ENCODE data around the gene PITPNC1.

PITPNC1 gene

GRCh38 chr17:67519801-67520251, 142.7 kb downstream of the PITPNC1 start:
- no peak for DNase-seq

GRCh38 chr17:67520252-67520906, 143.3 kb downstream of the PITPNC1 start:
- no peak for DNase-seq

GRCh38 chr17:67520916-67521774, 144.1 kb downstream of the PITPNC1 start:
- no peak for DNase-seq

- DNase-seq = no peak
Observed at GRCh38 chr17:67521775-67522069, 144.6 kb downstream of the PITPNC1 start.

GRCh38 chr17:67523101-67523500, 146.0 kb downstream of the PITPNC1 start:
- DNase-seq = no peak

- DNase-seq = no peak
Observed at GRCh38 chr17:67525239-67526135, 148.4 kb downstream of the PITPNC1 start.

- no peak for DNase-seq
Observed at GRCh38 chr17:67526700-67527099, 149.6 kb downstream of the PITPNC1 start.

GRCh38 chr17:67528751-67529436, 151.8 kb downstream of the PITPNC1 start:
- peak; percentile 64 to 67 for DNase-seq

GRCh38 chr17:67531291-67531690, 154.2 kb downstream of the PITPNC1 start:
- DNase-seq = no peak

- no peak for DNase-seq
Observed at GRCh38 chr17:67532326-67532871, 155.3 kb downstream of the PITPNC1 start.

- DNase-seq = no peak
Observed at GRCh38 chr17:67534941-67535340, 157.9 kb downstream of the PITPNC1 start.

- no peak for DNase-seq
Observed at GRCh38 chr17:67542219-67543114, 165.4 kb downstream of the PITPNC1 start.

- no peak for DNase-seq
Observed at GRCh38 chr17:67544364-67544955, 167.4 kb downstream of the PITPNC1 start.

- no peak for DNase-seq
Observed at GRCh38 chr17:67546578-67547527, 169.8 kb downstream of the PITPNC1 start.

- no peak for DNase-seq
Observed at GRCh38 chr17:67548693-67549092, 171.6 kb downstream of the PITPNC1 start.

GRCh38 chr17:67549820-67550219, 172.7 kb downstream of the PITPNC1 start:
- DNase-seq = no peak

- DNase-seq = no peak
Observed at GRCh38 chr17:67554634-67555033, 177.6 kb downstream of the PITPNC1 start.

- DNase-seq = no peak
Observed at GRCh38 chr17:67555855-67556254, 178.8 kb downstream of the PITPNC1 start.

GRCh38 chr17:67557052-67557845, 180.2 kb downstream of the PITPNC1 start:
- DNase-seq = no peak

Data from SW 1271 (cell line).